GM10248 (cell line): ENCODE results near the gene PCDHGA7.
"Not testable (repeated sequence)": the region's sequence is repeated elsewhere in the genome, so short reads cannot be mapped to it uniquely, and the experiment has no call there.

Experiments
- CTCF ChIA-PET: fragments of 300-600 bp; sonication (Branson Sonifier 250); formaldehyde crosslinking; extraction: SDS; loops from one replicate; lab custom pipeline; 2021; ENCODE audit warnings: antibody characterized with exemption; lab: Yijun Ruan, JAX
- POLR2A ChIA-PET: fragments of 350-650 bp; sonication (Branson Sonifier 250); formaldehyde crosslinking; extraction: SDS; loops from one replicate; lab custom pipeline; 2020; ENCODE audit warnings: antibody characterized with exemption; lab: Yijun Ruan, JAX
- DNase-seq: peaks from one replicate; pipeline ENCODE4 v3.0.0; 2012; ENCODE audit errors: extremely low spot score
- CTCF ChIP-seq: IDR thresholded peaks from 2 replicates; pipeline ENCODE4 v1.5.1; 2012; ENCODE audit warnings: mild to moderate bottlenecking, low read depth; ENCODE audit errors: extremely low read depth, missing control alignments, control extremely low read depth

Gene PCDHGA7

GRCh38 chr5:141345327-141345726 is 37.2 kb upstream of the PCDHGA7 start:
- ChIA-PET POLR2A (no interaction called here), CTCF (interaction anchor here (1.3 to 1.6 kb wide), 2 partner anchors 10 to 67 kb away, joined by 3 to 5 read pairs; partner anchors contain the start of gene PCDHGA10)
- DNase-seq = no peak
- TF ChIP-seq CTCF = no peak

GRCh38 chr5:141346017-141346416 is 36.5 kb upstream of the PCDHGA7 start:
- CTCF ChIA-PET = interaction anchor here (1.3 to 1.9 kb wide), 2 partner anchors 8 to 11 kb away, joined by 3 to 8 read pairs; partner anchors contain the start of gene PCDHGA2
- DNase-seq, POLR2A ChIA-PET: not testable (repeated sequence)

- CTCF ChIA-PET = interaction anchor here (0.6 to 3.2 kb wide), 13 partner anchors 8 to 214 kb away, joined by 3 to 14 read pairs (median 4); partner anchors contain the start of genes PCDHB14, PCDHGA1, PCDHGA10 and PCDHGA2
- POLR2A ChIA-PET = no interaction called here
- peak; percentile 62 for TF ChIP-seq CTCF
- peak; percentile 68 for DNase-seq
Measured at GRCh38 chr5:141349917-141350619, 32.5 kb upstream of the PCDHGA7 start, which contains the start of gene PCDHGB1. Gene PCDHGB1 (plus strand): TSS chr5:141350099. CDS start chr5:141350261, 162 bp downstream.

- POLR2A ChIA-PET = no interaction called here
- CTCF ChIA-PET = interaction anchor here (1.1 to 3.2 kb wide), 6 partner anchors 21 to 212 kb away, joined by 3 to 14 read pairs (median 6); partner anchors contain the start of genes PCDHGA1, PCDHGA10 and TAF7
- DNase-seq = no peak
- no peak for TF ChIP-seq CTCF
Measured at GRCh38 chr5:141351591-141351990, 31.0 kb upstream of the PCDHGA7 start.

GRCh38 chr5:141354900-141355469 is 27.6 kb upstream of the PCDHGA7 start, which contains the start of gene PCDHGA4:
Gene PCDHGA4 (plus strand): TSS chr5:141355021. CDS start chr5:141355108, 87 bp downstream.
- ChIA-PET CTCF (interaction anchor here (0.9 to 2.5 kb wide), 10 partner anchors 9 to 209 kb away, joined by 3 to 12 read pairs (median 4); partner anchors contain the start of genes PCDHGA1, PCDHGA10, PCDHGA5 and PCDHGB3), POLR2A (no interaction called here)
- DNase-seq = no peak

GRCh38 chr5:141355641-141356040 is 26.9 kb upstream of the PCDHGA7 start:
- CTCF ChIA-PET = interaction anchor here (0.9 to 2.5 kb wide), 11 partner anchors 9 to 208 kb away, joined by 3 to 12 read pairs (median 4); partner anchors contain the start of genes PCDHGA1, PCDHGA10, PCDHGA5 and PCDHGB3
- DNase-seq = no peak
- POLR2A ChIA-PET = no interaction called here
- TF ChIP-seq CTCF = no peak

More at GRCh38 chr5:141354900-141355469, 27.6 kb upstream of the PCDHGA7 start, which contains the start of gene PCDHGA4:
- TF ChIP-seq CTCF = peak; percentile 44
